Measurements from ENCODE around the gene RBP3. TPM values are rescaled to one million over a fixed set of nuclear protein-coding genes. Genes with fewer than 3 reads are reported as not detected.
A peak's percentile ranks its signal among the peaks of the same experiment; 100 is the strongest.

The RBP3 gene
- total RNA-seq, 1 donor from 2014 or later: not detected

- Histone ChIP-seq H3K4me3 (no peak overlapping the region), H3K4me1 (peaks cover 11% of the 10 kb centered on the region), H3K27ac (no peak overlapping the region), H3K9me3 (no peaks in the 10 kb centered on the region), H3K27me3 (no peaks in the 10 kb centered on the region), H3K36me3 (no peaks in the 10 kb centered on the region)
- TF ChIP-seq, protein P1, sequence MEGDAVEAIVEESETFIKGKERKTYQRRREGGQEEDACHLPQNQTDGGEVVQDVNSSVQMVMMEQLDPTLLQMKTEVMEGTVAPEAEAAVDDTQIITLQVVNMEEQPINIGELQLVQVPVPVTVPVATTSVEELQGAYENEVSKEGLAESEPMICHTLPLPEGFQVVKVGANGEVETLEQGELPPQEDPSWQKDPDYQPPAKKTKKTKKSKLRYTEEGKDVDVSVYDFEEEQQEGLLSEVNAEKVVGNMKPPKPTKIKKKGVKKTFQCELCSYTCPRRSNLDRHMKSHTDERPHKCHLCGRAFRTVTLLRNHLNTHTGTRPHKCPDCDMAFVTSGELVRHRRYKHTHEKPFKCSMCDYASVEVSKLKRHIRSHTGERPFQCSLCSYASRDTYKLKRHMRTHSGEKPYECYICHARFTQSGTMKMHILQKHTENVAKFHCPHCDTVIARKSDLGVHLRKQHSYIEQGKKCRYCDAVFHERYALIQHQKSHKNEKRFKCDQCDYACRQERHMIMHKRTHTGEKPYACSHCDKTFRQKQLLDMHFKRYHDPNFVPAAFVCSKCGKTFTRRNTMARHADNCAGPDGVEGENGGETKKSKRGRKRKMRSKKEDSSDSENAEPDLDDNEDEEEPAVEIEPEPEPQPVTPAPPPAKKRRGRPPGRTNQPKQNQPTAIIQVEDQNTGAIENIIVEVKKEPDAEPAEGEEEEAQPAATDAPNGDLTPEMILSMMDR (IDR thresholded peaks at IDR 0.05): no peak
- ATAC-seq: no peak
- intact Hi-C loops (cut with DNase I): no loop called here
- DNase-seq: no peak
Measured at GRCh38 chr10:47404937-47405336, 56.8 kb downstream of the RBP3 start.

GRCh38 chr10:47405857-47406547 is 57.8 kb downstream of the RBP3 start:
- Histone ChIP-seq H3K36me3 (no peaks in the 10 kb centered on the region), H3K4me1 (peaks cover 11% of the 10 kb centered on the region), H3K4me3 (no peak overlapping the region), H3K27ac (no peak overlapping the region), H3K9me3 (no peaks in the 10 kb centered on the region), H3K27me3 (no peaks in the 10 kb centered on the region)
- ATAC-seq: no peak
- TF ChIP-seq, protein P1 (IDR thresholded peaks at IDR 0.05): no peak
- intact Hi-C loops (cut with DNase I): no loop called here
- DNase-seq: peak; percentile 57

DNA sequence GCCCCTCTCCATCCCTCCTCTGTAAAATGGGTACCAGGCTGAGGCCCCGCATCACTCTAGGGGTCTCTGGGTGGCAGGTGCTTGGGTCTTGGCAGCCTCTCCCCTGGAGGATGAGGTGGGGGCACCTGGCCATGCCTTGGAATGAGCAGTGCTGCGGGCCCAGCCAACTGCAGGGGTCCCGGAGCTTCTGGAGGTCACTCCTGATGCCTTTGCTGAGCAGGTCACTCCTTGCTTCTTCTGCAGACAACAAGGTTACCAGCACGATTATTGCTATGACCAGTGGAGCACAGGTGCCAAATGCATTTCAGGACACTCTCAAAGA is 58.3 kb downstream of the RBP3 start:
- no peak for ATAC-seq
- Histone ChIP-seq H3K9me3 (no peaks in the 10 kb centered on the region), H3K36me3 (no peaks in the 10 kb centered on the region), H3K27ac (no peak overlapping the region), H3K4me3 (no peak overlapping the region), H3K4me1 (peaks cover 11% of the 10 kb centered on the region), H3K27me3 (no peaks in the 10 kb centered on the region)
- TF ChIP-seq, protein P1 (IDR thresholded peaks at IDR 0.05): no peak
- intact Hi-C loops (cut with DNase I): no loop called here
- DNase-seq: no peak

GRCh38 chr10:47406870-47407691 is 58.9 kb downstream of the RBP3 start:
- Histone ChIP-seq H3K27ac (no peak overlapping the region), H3K9me3 (no peaks in the 10 kb centered on the region), H3K4me3 (no peak overlapping the region), H3K4me1 (peaks cover 11% of the 10 kb centered on the region), H3K27me3 (no peaks in the 10 kb centered on the region), H3K36me3 (no peaks in the 10 kb centered on the region)
- TF ChIP-seq, protein P1 (IDR thresholded peaks at IDR 0.05): no peak
- DNase-seq (peak; percentile 63), ATAC-seq (peak; percentile 53)
- intact Hi-C loops (cut with DNase I): no loop called here

Other genes with a start within 250 kb of the RBP3 start
- 16.8 TPM for gene GDF10, start 48.2 kb upstream of the RBP3 start, total RNA-seq
- gene GDF2, start 25.9 kb upstream of the RBP3 start, total RNA-seq: not detected
- gene ZNF488, start 35.9 kb downstream of the RBP3 start, total RNA-seq: 0.41 TPM
- 39.5 TPM for gene ANXA8, start 135.8 kb downstream of the RBP3 start, total RNA-seq
- gene FAM25G, start 143.3 kb downstream of the RBP3 start, total RNA-seq: not detected
- gene AGAP9, start 175.3 kb downstream of the RBP3 start, total RNA-seq: 6.0 TPM